Activated CD4-positive, alpha-beta T cell treated with anti-CD3 and anti-CD28 coated beads, Interleukin-10, Interleukin-2, amounts not matched to agents 100 ng/mL and 50 ng/mL, durations not matched to agents 16 hours and 8 hours (primary cell): ENCODE data around the gene PLAAT5.
"Not testable (repeated sequence)": the region's sequence is repeated elsewhere in the genome, so short reads cannot be mapped to it uniquely, and the experiment has no call there.

Source experiments
- DNase-seq: peaks from one replicate; pipeline ENCODE4 v3.0.0-alpha.2; 2020

Gene PLAAT5

DNA sequence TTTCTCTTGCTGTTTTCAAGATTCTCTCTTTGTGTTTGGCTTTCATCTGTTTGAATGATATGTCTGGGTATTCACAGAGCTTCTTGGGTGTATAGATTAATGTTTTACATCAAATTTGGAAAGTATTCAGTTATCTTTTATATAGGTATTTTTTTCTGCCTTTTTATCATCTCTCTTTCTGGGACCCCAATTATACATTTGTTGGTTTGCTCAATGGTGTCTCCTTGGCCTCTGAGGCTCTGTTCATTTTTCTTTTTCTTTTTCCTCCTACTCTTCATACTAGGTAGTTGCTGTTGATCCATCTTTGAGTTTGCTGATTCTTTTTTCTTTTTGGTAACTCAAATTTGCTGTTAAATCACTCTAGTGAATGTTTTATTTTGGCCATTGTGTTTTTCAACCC, 14.3 kb downstream of the PLAAT5 start:
- DNase-seq, result no peak

DNA sequence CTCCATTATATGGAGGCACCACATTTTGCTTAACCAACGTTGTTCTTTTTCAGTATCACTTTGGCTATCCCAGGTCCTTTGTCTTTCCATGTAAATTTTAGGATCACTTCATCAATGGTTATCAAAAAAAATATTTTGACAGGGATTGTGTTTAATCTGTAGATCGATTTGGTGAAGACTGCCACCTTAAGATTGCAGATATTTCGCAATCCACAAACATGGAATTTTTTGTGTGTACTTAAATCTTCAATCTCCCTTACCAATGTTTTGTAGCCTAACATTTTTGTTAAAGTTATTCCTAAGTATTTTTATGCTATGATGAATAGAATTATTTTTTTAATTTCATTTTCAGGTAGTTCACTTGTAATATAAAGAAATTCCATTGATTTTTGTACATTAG, 18.6 kb downstream of the PLAAT5 start:
- no peak for DNase-seq

DNA sequence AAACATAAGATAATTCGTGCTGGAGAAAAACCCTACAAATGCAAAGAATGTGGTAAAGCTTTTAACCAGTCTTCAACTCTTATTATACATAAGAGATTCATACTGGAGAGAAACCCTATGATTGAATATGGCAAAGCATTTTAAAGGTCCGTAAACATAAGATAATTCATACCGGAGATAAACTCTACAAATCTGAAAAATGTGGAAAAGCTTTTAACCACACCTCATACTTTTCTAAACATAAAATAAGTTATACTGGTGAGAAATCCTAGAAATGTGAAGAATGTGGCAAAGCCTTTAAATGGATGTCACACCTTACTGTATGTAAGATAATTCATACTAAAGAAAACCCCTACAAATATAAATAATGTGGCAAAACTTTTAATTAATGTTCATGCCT, 20.7 kb downstream of the PLAAT5 start:
- DNase-seq, result no peak

DNA sequence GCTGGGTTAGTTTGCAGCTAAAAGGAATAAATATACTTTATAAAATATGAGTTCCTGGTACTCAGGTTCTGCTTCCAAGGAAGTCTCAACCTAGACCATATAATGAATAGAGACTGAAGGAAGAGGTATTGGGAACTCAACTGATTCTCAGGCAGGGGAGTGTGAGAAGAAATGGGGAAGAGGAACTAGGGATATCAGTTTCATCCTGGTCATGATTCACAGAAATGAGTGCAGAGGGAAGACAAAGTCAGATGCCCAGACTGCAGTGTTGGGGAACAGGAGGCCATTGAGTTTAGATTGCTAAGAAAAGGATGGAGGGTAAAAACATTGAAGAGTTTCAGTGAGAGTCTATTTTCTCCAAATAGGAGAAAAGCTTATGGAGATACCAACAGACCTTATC, 28.8 kb downstream of the PLAAT5 start:
- no peak for DNase-seq

DNA sequence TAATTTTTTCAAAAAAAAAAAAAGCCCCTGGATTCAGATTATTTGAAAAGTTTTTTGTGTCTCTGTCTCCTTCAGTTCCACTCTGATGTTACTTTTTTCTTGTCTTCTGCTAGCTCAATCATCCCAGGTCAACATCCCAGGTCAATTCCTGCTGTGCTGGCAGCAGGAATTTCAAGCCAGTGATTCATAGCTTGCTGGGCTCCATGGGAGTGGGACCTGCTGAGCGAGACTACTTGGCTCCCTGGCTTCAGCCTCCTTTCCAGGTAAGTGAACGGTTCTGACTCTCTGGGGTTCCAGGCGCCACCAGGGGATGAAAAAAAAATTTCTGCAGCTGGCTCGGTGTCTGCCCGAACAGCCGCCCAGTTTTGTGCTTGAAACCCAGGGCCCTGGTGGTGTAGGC, 31.4 kb downstream of the PLAAT5 start:
- no peak for DNase-seq

DNA sequence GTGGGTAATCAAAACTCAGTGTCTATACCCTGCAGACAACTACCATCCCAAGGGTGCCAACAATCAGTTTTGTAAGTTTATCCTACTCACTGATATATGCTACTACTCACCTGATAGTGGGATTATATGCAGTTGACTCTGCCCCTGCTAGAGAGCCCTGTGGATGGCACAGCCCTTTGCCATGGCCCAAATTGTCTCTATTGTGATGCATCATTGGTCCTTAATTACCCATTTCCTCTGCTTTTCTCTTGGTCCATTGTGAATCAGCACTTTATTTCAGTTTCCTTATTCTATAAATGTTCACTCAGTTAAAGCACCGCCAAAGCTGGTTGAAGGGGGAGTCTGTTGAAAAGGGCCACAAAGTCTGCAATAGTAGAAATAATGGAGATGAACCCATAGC, 42.3 kb downstream of the PLAAT5 start:
- no peak for DNase-seq

DNA sequence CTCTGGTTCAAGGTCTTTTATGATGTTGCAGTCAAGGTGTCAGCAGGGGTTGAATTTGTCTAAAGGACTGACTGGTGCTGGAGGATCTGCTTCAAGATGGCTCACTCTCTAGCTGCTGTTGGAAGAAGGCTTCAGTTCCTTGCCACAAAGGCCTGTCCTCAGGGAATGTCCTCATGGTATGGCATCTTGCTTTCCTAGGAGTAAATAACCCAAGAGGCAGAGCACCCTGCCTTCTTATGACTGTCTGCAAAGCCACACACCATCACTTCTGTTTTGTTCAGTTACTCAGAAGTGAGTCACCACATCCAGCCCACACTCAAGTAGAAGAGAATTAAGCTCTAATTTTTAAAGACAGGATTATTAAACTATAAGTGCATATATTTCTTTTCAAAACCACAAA, 45.2 kb downstream of the PLAAT5 start:
- DNase-seq, result no peak

DNA sequence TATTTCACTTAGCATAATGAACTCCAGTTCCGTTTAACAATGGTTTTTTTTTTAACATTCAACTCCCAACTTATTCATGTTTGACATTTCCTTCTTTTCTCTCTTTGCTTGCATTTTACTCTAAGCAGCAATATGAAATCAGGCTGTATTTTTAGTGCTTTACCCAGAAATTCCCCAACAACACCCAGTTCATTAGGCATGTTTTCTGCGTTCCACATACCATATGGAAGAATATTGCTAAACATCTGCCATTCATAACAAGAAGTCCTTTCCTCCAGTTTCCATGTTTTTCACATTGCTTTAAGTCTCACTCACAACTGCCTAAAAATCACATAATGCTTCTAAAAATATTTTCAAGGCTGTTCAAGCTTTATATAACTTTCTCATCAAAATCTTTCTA, 45.8 kb downstream of the PLAAT5 start:
- no peak for DNase-seq

DNA sequence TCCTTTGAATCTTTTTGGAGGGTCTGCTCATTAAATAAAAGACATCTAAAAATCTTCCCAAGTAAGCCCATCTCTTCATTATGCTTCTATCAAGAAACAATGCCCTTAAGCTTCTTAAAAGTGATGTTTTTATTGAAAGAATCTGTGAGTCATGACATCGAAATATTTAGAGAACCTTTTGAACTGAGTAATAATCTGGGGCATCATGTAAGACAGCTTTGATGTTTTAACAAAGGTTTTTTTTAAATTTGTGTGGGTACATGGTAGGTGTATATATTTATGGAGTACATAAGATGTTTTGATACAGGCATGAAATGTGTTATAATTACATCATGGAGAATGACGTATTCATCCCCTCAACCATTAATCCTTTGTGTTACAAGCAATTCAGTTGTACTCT, 46.8 kb downstream of the PLAAT5 start:
- DNase-seq, result no peak

DNA sequence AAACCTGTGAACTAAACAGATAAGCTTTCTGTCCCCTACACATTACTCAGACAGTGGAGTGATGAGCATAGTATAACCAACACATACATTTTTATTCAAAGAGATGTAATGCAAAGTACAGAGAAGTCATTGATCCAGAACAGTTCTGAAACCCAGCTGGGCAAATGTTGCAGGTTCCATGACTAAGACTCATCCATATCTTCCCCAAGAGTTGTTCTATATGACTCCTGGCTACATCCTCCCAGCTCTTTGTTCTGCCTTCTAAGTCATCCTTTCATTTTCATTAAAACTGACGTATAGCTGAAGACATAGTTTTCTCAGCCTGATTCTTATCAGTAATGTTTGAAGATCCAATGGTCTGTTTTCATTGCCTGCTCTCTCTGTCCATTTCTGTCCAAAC, 47.3 kb downstream of the PLAAT5 start:
- DNase-seq, result peak; percentile 19

DNA sequence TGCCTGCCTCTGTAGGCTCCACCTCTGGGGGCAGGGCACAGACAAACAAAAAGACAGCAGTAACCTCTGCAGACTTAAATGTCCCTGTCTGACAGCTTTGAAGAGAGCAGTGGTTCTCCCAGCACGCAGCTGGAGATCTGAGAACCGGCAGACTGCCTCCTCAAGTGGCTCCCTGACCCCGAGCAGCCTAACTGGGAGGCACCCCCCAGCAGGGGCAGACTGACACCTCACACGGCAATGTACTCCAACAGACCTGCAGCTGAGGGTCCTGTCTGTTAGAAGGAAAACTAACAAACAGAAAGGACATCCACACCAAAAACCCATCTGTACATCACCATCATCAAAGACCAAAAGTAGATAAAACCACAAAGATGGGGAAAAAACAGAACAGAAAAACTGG, 55.1 kb downstream of the PLAAT5 start:
- not testable (repeated sequence) for DNase-seq

DNA sequence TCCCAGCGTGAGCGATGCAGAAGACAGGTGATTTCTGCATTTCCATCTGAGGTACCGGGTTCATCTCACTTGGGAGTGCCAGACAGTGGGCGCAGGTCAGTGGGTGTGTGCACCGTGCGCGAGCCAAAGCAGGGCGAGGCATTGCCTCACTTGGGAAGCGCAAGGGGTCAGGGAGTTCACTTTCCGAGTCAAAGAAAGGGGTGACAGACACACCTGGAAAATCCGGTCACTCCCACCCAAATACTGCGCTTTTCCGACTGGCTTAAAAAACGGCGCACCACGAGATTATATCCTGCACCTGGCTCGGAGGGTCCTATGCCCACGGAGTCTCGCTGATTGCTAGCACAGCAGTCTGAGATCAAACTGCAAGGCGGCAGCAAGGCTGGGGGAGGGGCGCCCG, 55.6 kb downstream of the PLAAT5 start:
- not testable (repeated sequence) for DNase-seq

DNA sequence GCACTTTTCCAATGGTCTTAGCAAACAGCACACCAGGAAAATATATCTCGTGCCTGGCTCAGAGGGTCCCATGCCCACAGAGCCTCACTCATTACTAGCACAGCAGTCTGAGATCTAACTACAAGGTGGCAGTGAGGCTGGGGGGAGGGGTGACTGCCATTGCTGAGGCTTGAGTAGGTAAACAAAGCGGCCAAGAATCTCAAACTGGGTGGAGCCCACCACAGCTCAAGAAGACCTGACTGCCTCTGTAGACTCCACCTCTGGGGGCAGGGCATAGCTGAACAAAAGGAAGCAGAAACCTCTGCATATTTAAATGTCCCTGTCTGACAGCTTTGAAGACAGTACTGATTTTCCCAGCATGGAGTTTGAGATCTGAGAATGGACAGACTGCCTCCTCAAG, 60.2 kb downstream of the PLAAT5 start:
- DNase-seq, result not testable (repeated sequence)

DNA sequence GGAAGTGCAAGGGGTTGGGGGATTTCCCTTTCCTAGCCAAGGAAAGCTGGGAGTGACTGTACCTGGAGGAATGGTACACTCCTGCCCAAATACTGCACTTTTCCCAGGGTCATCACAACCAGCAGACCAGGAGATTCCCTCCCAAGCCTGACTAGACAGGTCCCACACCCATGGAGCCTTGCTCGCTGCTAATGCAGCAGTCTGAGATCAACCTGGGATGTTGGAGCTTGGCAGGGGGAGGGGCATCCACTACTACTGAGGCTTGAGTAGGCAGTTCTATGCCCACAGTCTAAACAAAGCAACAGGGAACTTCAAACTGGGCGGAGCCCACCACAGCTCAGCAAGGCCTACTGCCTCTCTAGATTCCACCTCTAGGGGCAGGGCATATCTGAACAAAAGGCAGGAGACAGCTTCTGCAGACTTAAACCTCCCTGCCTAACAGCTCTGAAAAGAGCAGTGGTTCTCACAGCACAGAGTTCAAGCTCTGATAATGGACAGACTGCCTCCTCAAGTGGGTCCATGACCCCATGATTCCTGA, 62.9 kb downstream of the PLAAT5 start:
- DNase-seq, result no peak

DNA sequence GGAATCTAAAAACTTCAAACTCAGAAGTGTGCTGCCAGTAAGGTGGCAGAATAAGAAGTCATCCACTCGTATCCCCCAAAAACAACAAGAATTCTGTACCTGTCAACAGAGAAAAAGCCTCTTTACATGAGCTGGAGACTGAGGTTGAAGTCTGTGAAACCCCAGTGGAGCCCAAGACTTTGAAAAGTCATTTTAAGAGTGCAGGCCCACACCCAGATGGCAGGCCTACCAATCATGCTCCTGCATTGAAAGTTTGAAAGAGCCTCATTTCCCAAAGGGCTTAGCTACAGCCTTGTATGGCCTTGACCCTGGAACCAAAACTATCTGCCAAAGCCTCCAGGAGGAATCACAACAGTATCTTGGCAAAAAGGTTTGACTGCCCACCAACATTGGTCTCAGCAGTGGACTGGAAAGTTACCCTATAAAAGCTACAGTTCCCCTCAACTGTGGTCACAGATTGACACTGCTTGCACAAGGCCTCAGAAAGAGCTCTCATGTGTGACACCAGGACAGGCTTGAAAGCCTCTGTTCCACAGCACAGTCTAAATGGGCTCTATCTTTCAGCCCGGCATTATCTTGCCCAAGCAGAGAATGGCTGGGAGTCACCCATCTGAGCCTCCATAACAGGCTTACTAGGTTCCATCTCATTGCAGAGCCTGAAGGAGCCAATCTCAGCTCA, 73.7 kb downstream of the PLAAT5 start:
- no peak for DNase-seq
